ENCODE results near the gene CACNB2.
A peak's percentile ranks its signal among the peaks of the same experiment; 100 is the strongest.

The CACNB2 gene

GRCh38 chr10:18254692-18255091 lies 114.5 kb downstream of the CACNB2 start:
- no peak for TF ChIP-seq EZH2phosphoT487 (IDR thresholded peaks at IDR 0.05; ENCODE audit: low read depth)
- TF ChIP-seq CTCF (IDR thresholded peaks at IDR 0.05; ENCODE audit: low read depth, low read length) = no peak
- peak overlapping the region; percentile 31 for H3K4me2 ChIP-seq (ENCODE audit: low read length)
- no peaks in the 10 kb centered on the region; the same call in 1 of the 2 replicates for H3K4me1 ChIP-seq (ENCODE audit: low read length)
- no peaks in the 10 kb centered on the region for H3K79me2 ChIP-seq (ENCODE audit: low read length)
- H4K20me1 ChIP-seq (ENCODE audit: insufficient read depth, low read length) = no peaks in the 10 kb centered on the region
- no peak overlapping the region for H3K4me3 ChIP-seq (ENCODE audit: low read length)
- H3K36me3 ChIP-seq (replicated peaks; ENCODE audit: low read depth, low read length) = no peaks in the 10 kb centered on the region
- H2AFZ ChIP-seq (ENCODE audit: low read depth, low read length) = no peak overlapping the region; the same call in 1 of the 2 replicates
- H3K27me3 ChIP-seq (ENCODE audit: low read depth, low read length) = no peaks in the 10 kb centered on the region; the same call in 1 of the 2 replicates
- no peaks in the 10 kb centered on the region for H3K9me3 ChIP-seq (ENCODE audit: insufficient read depth, low read length)
- no peak overlapping the region for H3K27ac ChIP-seq (ENCODE audit: low read length)
- no peak overlapping the region for H3K9ac ChIP-seq (ENCODE audit: low read length)

GRCh38 chr10:18260310-18260922 lies 120.2 kb downstream of the CACNB2 start:
- Histone ChIP-seq H3K27me3 (ENCODE audit: low read depth, low read length) (no peaks in the 10 kb centered on the region), H3K4me3 (ENCODE audit: low read length) (no peak overlapping the region), H2AFZ (ENCODE audit: low read depth, low read length) (no peak overlapping the region), H3K36me3 (replicated peaks; ENCODE audit: low read depth, low read length) (no peaks in the 10 kb centered on the region), H3K9ac (ENCODE audit: low read length) (no peak overlapping the region), H3K9me3 (ENCODE audit: insufficient read depth, low read length) (no peaks in the 10 kb centered on the region), H4K20me1 (ENCODE audit: insufficient read depth, low read length) (no peaks in the 10 kb centered on the region), H3K4me2 (ENCODE audit: low read length) (no peak overlapping the region), H3K4me1 (ENCODE audit: low read length) (no peaks in the 10 kb centered on the region), H3K79me2 (ENCODE audit: low read length) (no peaks in the 10 kb centered on the region), H3K27ac (ENCODE audit: low read length) (no peak overlapping the region)
- TF ChIP-seq CTCF (IDR thresholded peaks at IDR 0.05; ENCODE audit: low read depth, low read length) = no peak
- TF ChIP-seq EZH2phosphoT487 (IDR thresholded peaks at IDR 0.05; ENCODE audit: low read depth) = no peak

DNA sequence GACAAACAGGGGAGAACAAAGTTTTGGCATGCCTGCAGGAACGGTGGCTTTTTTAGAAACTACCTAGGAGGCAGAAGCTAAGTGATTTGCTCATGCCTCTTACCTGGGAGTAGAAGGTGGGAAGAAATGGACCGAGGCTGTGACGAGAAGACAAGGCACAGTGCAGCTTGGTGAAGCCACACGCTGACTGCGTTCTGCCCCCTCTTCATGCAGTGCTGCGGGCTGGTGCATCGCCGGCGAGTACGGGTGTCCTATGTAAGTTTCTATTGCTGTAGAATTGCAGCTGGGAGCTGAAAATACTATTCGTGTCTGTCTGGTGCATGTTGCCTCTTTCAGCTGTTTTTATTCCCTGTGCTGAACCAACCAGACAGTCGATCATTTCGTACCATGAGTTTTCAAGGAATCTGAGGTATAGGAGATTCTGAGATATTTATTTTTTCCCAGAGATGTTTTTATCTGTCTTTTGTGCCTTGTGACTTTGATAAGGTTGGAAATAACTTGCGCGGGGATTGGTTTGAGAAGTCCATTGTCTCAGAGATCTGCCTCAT lies 120.9 kb downstream of the CACNB2 start:
- H3K9ac ChIP-seq (ENCODE audit: low read length) = no peak overlapping the region
- no peak overlapping the region for H3K4me3 ChIP-seq (ENCODE audit: low read length)
- TF ChIP-seq EZH2phosphoT487 (IDR thresholded peaks at IDR 0.05; ENCODE audit: low read depth) (no peak), CTCF (IDR thresholded peaks at IDR 0.05; ENCODE audit: low read depth, low read length) (no peak)
- no peak overlapping the region for H2AFZ ChIP-seq (ENCODE audit: low read depth, low read length)
- H3K27me3 ChIP-seq (ENCODE audit: low read depth, low read length) = no peaks in the 10 kb centered on the region
- H3K79me2 ChIP-seq (ENCODE audit: low read length) = no peaks in the 10 kb centered on the region
- H3K27ac ChIP-seq (ENCODE audit: low read length) = no peak overlapping the region
- H4K20me1 ChIP-seq (ENCODE audit: insufficient read depth, low read length) = no peaks in the 10 kb centered on the region
- no peaks in the 10 kb centered on the region for H3K9me3 ChIP-seq (ENCODE audit: insufficient read depth, low read length)
- H3K36me3 ChIP-seq (replicated peaks; ENCODE audit: low read depth, low read length) = no peaks in the 10 kb centered on the region
- no peaks in the 10 kb centered on the region for H3K4me1 ChIP-seq (ENCODE audit: low read length)
- H3K4me2 ChIP-seq (ENCODE audit: low read length) = no peak overlapping the region

DNA sequence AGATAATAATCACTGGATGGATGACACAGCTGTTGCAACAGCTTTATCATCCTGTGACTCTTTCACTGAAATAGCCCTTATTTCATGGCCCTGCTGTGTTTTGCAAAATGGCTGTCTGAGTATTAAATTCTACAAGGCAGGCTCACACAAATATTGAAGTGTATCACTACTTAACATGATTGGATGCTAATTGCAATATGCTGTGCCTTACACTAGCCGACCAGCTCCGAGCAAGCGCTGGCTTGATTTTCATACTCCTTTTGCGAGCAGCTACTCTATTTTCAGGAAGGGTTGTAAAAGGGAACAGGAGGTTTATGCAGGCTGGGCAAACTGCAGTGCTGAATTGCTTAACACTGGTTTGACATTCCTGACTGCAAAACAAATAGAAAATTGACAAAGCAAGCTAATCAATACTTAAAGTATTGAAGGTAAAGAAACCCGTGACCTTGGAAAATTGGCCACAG lies 121.6 kb downstream of the CACNB2 start:
- H3K4me3 ChIP-seq (ENCODE audit: low read length) = no peak overlapping the region
- no peaks in the 10 kb centered on the region for H3K79me2 ChIP-seq (ENCODE audit: low read length)
- no peak overlapping the region for H3K4me2 ChIP-seq (ENCODE audit: low read length)
- H3K27me3 ChIP-seq (ENCODE audit: low read depth, low read length) = no peaks in the 10 kb centered on the region
- no peak overlapping the region for H3K27ac ChIP-seq (ENCODE audit: low read length)
- no peak overlapping the region for H2AFZ ChIP-seq (ENCODE audit: low read depth, low read length)
- no peak for TF ChIP-seq CTCF (IDR thresholded peaks at IDR 0.05; ENCODE audit: low read depth, low read length)
- TF ChIP-seq EZH2phosphoT487 (IDR thresholded peaks at IDR 0.05; ENCODE audit: low read depth) = no peak
- H3K9ac ChIP-seq (ENCODE audit: low read length) = no peak overlapping the region
- H3K4me1 ChIP-seq (ENCODE audit: low read length) = no peaks in the 10 kb centered on the region
- H3K36me3 ChIP-seq (replicated peaks; ENCODE audit: low read depth, low read length) = no peaks in the 10 kb centered on the region
- H3K9me3 ChIP-seq (ENCODE audit: insufficient read depth, low read length) = no peaks in the 10 kb centered on the region
- no peaks in the 10 kb centered on the region for H4K20me1 ChIP-seq (ENCODE audit: insufficient read depth, low read length)
